NCI-H2029 (cell line): Measurements from ENCODE around the gene DDIT3.

Experiments
- DNase-seq: peaks from one replicate; lab custom pipeline; 2025; lab: John Stamatoyannopoulos, UW

DDIT3 gene

GRCh38 chr12:57467915-57468314 lies 52.4 kb downstream of the DDIT3 start:
- no peak for DNase-seq

DNA sequence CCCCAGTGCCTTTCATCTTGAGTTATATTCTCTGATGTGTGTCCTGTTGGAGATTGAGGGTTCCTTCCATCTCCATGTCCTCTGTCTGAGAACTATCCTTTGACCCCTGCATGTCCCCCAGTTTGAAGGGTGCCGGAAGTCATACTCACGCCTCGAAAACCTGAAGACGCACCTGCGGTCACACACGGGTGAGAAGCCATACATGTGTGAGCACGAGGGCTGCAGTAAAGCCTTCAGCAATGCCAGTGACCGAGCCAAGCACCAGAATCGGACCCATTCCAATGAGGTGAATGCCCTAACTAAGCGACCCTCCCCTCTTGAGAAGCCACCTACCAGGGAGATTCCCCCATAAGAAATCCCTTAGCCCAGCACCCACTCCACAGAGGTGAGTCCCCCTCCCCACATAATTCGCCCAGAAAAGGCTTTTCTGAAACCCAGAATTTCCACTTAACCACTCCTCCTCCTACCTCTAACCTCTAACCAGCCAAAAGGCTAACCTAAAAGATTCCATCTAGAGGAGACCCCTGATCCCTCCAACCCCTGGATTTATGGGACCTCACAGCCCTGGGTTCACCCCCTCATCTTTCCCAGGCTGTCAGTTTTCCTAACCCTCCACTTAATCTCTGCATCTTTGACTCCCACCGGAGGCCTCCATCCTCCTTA lies 53.0 kb downstream of the DDIT3 start:
- DNase-seq: no peak
